ENCODE measurements around the gene TNFRSF4.

TNFRSF4 gene

GRCh38 chr1:1168451-1169411, 45.2 kb downstream of the TNFRSF4 start:
- no peak for DNase-seq (ENCODE audit: low spot score)

GRCh38 chr1:1167841-1168450, 46.0 kb downstream of the TNFRSF4 start:
- DNase-seq (ENCODE audit: low spot score) = no peak
- Histone ChIP-seq H3K4me3 (no peak overlapping the region), H3K27ac (no peak overlapping the region)
- no peak for TF ChIP-seq CTCF (IDR thresholded peaks at IDR 0.05)

More at GRCh38 chr1:1168451-1169411, 45.2 kb downstream of the TNFRSF4 start:
- no peak overlapping the region for H3K27ac ChIP-seq
- no peak for TF ChIP-seq CTCF (IDR thresholded peaks at IDR 0.05)
- H3K4me3 ChIP-seq = no peak overlapping the region

GRCh38 chr1:1167398-1167821, 46.5 kb downstream of the TNFRSF4 start:
- H3K27ac ChIP-seq = no peak overlapping the region
- TF ChIP-seq CTCF (IDR thresholded peaks at IDR 0.05) = no peak
- no peak for DNase-seq (ENCODE audit: low spot score)
- H3K4me3 ChIP-seq = no peak overlapping the region

- no peak for DNase-seq (ENCODE audit: low spot score)
- no peak for TF ChIP-seq CTCF (IDR thresholded peaks at IDR 0.05)
- Histone ChIP-seq H3K4me3 (no peak overlapping the region), H3K27ac (no peak overlapping the region)
Observed at GRCh38 chr1:1166642-1167397, 47.1 kb downstream of the TNFRSF4 start.

- DNase-seq (ENCODE audit: low spot score) = no peak
- no peak for TF ChIP-seq CTCF (IDR thresholded peaks at IDR 0.05)
- no peak overlapping the region for H3K4me3 ChIP-seq
- H3K27ac ChIP-seq = no peak overlapping the region
Observed at GRCh38 chr1:1165900-1166421, 48.0 kb downstream of the TNFRSF4 start.

- no peak for DNase-seq (ENCODE audit: low spot score)
- no peak overlapping the region for H3K27ac ChIP-seq
- TF ChIP-seq CTCF (IDR thresholded peaks at IDR 0.05) = no peak
- no peak overlapping the region for H3K4me3 ChIP-seq
Observed at GRCh38 chr1:1165485-1165884, 48.5 kb downstream of the TNFRSF4 start.
